AG04449 (cell line): ENCODE results near the gene ZNF407.

Source experiments
- CTCF ChIA-PET: fragments of 350-600 bp; formaldehyde crosslinking; extraction: SDS; loops from one replicate; lab custom pipeline; 2021; ENCODE audit warnings: antibody characterized with exemption; lab: Yijun Ruan, JAX
- POLR2A ChIA-PET: fragments of 400-600, 350-600 bp; formaldehyde crosslinking; extraction: SDS; loops from one replicate; lab custom pipeline; 2020; ENCODE audit warnings: antibody characterized with exemption, inconsistent platforms; lab: Yijun Ruan, JAX
- DNase-seq: peaks from one replicate; pipeline ENCODE4 v3.0.0-alpha.2; 2010; ENCODE audit warnings: low read depth, low spot score
- H3K4me3 ChIP-seq: 2 replicates; pipeline ENCODE4 v1.5.1; 2011; ENCODE audit warnings: low read depth, mild to moderate bottlenecking, control low read depth, low read length
- TF ChIP-seq, protein P1 (sequence below): IDR thresholded peaks from one replicate; pipeline ENCODE4 v1.5.1; 2011; ENCODE audit warnings: mild to moderate bottlenecking, moderate library complexity, low read length, control low read depth, inconsistent platforms; ENCODE audit not compliant: insufficient read depth; ENCODE audit errors: missing control alignments

ZNF407 gene

DNA sequence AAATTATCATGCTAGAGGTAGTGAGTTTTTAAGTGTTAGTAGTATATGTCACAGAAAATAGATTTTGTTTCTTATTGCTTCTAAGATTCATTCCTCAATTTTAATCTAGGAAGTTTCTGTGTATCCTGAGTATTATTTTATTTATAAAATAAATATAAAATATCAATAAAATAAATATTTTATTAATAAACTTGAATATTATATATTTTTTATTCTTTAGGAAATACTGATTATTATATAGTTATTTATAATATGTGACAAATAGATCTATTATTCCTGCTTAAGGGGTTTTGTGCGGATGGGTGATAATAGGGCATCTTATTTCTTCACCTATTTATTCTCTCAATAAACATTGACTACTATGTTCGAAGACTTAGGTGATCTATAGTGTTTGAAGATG lies 191.0 kb downstream of the ZNF407 start:
- TF ChIP-seq, protein P1, sequence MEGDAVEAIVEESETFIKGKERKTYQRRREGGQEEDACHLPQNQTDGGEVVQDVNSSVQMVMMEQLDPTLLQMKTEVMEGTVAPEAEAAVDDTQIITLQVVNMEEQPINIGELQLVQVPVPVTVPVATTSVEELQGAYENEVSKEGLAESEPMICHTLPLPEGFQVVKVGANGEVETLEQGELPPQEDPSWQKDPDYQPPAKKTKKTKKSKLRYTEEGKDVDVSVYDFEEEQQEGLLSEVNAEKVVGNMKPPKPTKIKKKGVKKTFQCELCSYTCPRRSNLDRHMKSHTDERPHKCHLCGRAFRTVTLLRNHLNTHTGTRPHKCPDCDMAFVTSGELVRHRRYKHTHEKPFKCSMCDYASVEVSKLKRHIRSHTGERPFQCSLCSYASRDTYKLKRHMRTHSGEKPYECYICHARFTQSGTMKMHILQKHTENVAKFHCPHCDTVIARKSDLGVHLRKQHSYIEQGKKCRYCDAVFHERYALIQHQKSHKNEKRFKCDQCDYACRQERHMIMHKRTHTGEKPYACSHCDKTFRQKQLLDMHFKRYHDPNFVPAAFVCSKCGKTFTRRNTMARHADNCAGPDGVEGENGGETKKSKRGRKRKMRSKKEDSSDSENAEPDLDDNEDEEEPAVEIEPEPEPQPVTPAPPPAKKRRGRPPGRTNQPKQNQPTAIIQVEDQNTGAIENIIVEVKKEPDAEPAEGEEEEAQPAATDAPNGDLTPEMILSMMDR, result no peak
- ChIA-PET POLR2A (no interaction called here), CTCF (interaction anchor here (1.1 kb wide), 1 partner anchor 8 kb away, joined by 3 read pairs; no protein-coding TSS in a partner anchor)
- DNase-seq, result no peak
- H3K4me3 ChIP-seq, result no peak overlapping the region

DNA sequence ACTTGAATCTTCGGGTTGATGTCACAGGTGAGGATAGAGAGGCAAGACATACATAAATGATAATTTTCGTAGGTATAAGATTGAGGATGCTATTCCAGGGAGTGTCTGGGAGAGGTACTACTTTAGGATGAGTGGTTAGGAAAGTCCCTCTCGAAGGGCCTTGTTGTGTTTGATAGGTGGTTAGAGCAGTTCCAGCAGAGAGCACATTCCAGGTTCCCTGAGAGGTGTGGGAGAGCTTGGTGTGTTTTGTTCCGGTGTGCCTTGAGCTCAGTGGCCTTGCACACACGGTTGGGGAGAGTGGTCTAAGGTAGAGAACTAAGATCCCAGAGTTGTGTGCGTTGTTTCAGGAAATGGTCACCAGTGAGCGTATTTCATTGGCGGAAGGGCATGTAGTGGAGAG lies 191.4 kb downstream of the ZNF407 start:
- ChIA-PET POLR2A (no interaction called here), CTCF (no interaction called here)
- DNase-seq, result no peak
- TF ChIP-seq, protein P1, result no peak
- H3K4me3 ChIP-seq, result no peak overlapping the region

DNA sequence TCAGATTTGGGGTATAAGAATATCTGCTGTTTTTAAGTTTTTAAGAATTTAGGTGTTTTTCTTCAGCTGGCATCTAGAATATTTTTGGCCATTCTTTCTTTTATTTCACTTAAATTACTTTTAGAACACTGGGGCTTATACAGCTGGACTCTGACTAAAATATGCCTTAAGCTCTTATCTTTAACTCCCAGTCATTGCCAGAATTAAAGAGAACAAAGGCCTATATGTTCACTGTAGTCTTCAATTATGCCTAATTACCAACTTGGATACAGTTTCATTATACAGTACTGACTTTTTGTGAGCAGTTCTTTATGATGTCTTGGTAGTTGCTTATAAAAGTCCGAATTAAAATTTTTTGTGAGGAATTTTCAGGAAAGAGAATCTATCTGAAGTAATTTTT lies 192.8 kb downstream of the ZNF407 start:
- TF ChIP-seq, protein P1, result no peak
- DNase-seq, result no peak
- ChIA-PET POLR2A (no interaction called here), CTCF (no interaction called here)
- no peak overlapping the region for H3K4me3 ChIP-seq

DNA sequence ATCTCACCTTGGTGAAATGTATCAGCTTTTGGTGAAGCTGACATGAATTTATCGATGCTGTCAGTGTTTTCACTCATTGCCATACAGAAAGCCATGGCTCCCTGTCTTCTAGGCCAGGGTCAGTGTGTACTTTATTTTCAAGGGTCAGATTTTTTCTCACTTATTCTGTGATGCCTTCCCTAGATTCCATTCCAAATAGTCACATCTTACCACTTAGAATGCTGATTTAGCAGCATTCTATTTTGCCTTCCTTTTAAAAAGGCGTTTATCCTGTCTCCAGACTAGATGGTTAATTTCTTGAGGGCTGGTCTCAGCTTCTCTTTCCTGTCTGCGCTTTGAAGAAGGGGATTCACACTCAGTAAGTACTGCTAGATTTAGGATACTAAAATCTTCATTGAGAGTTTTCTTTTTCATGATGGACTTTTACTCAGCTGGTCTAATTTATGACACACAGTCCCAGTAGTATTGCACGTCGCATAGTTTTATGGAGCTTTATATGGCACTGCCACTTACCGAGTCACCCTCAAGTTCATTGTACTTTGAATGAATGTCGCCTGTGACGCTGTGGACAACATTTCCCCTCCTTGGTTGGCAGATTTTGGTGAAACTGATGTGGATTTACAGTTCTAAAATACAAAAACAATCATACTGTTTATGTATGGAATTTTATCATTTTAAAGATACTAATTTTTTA lies 194.0 kb downstream of the ZNF407 start:
- H3K4me3 ChIP-seq, result no peak overlapping the region
- ChIA-PET CTCF (no interaction called here), POLR2A (no interaction called here)
- TF ChIP-seq, protein P1, result no peak
- no peak for DNase-seq

DNA sequence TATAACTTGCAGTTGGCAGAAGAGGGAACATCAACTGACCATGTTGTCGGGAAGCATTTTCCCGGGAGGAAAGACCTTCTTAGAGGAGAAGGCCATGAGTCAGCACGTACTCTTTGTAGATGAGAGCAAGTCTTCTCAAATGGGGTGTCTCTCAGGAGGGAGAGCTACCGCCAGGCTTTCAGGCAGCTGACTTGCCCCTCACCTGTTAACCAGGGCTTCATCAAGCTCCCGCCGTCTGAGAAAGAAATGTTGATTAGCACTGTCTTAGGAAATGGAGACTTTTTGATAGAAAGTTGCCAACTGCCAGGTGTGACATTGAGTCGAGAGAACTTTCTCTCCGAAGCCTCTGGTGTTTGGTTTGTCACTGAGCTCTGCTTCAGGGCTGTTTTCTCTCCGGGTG lies 196.1 kb downstream of the ZNF407 start:
- ChIA-PET CTCF (no interaction called here), POLR2A (no interaction called here)
- no peak overlapping the region for H3K4me3 ChIP-seq
- TF ChIP-seq, protein P1, result no peak
- no peak for DNase-seq

DNA sequence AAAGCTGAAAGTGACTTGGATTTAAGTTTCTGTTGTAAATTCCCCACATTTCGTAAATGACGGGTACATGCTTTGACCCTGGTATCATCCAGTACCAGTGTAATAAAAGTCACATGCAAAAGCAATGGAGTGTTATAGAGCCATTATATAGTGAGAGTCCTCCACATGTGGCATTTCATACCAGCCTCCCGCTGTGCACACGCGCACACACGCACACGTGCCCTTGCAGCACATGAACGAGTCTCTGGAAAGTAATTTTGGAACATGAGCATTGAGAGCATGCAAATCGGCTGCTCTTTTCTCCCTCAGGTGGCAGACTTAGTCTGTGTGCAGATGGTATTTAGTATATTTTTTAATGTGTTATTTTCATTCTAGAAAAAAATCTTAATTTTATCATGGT lies 198.1 kb downstream of the ZNF407 start:
- no peak overlapping the region for H3K4me3 ChIP-seq
- POLR2A ChIA-PET, result no interaction called here
- DNase-seq, result no peak
- TF ChIP-seq, protein P1, result no peak
- CTCF ChIA-PET, result no interaction called here
